Neural cell (in vitro differentiated cells): ENCODE results near the gene HCN1. TPM values are rescaled to one million over a fixed set of nuclear protein-coding genes. Genes with fewer than 3 reads are reported as not detected.

Source experiments
- H2AFZ ChIP-seq: fragments of 200-600, 300-800 bp; sonication (generic), shearing (Covaris generic); 2 replicates; pipeline ENCODE4 v1.6.0; 2014; ENCODE audit warnings: low read depth, mild to moderate bottlenecking, antibody characterized with exemption, low read length, moderate library complexity
- H3F3A ChIP-seq: fragments of 200-600 bp; shearing (Covaris generic); 2 replicates; pipeline ENCODE4 v1.6.1; 2016; ENCODE audit warnings: mild to moderate bottlenecking, moderate library complexity, mixed read lengths, antibody characterized with exemption, low read length; ENCODE audit not compliant: insufficient read depth, poor library complexity, severe bottlenecking
- H3K27ac ChIP-seq: fragments of 200-600, 300-800 bp; sonication (generic), shearing (Covaris generic); 2 replicates; pipeline ENCODE4 v1.5.1; 2014; ENCODE audit warnings: mild to moderate bottlenecking, low read length, moderate library complexity
- H3K27me3 ChIP-seq: fragments of 300-800, 200-600 bp; sonication (generic), shearing (Covaris generic); 2 replicates; pipeline ENCODE4 v1.6.0; 2014; ENCODE audit warnings: mild to moderate bottlenecking, low read depth, low read length, moderate library complexity; ENCODE audit not compliant: insufficient read depth
- H3K36me3 ChIP-seq: fragments of 300-800, 200-600 bp; sonication (generic), shearing (Covaris generic); 2 replicates; pipeline ENCODE4 v1.5.1; 2014; ENCODE audit warnings: mild to moderate bottlenecking, antibody characterized with exemption, low read length, moderate library complexity; ENCODE audit not compliant: insufficient read depth
- H3K4me2 ChIP-seq: fragments of 300-800, 200-600 bp; sonication (generic), shearing (Covaris generic); 2 replicates; pipeline ENCODE4 v1.6.0; 2014; ENCODE audit warnings: mild to moderate bottlenecking, low read length
- H3K4me3 ChIP-seq: fragments of 300-800, 200-600 bp; sonication (generic), shearing (Covaris generic); 2 replicates; pipeline ENCODE4 v1.5.1; 2014; ENCODE audit warnings: mild to moderate bottlenecking, low read length, moderate library complexity
- H3K79me2 ChIP-seq: fragments of 200-600 bp; shearing (Covaris generic); replicated peaks from 2 replicates; pipeline ENCODE4 v1.6.0; 2014; ENCODE audit warnings: mild to moderate bottlenecking, low read length, moderate library complexity; ENCODE audit not compliant: insufficient read depth
- H3K9ac ChIP-seq: fragments of 300-800, 200-600 bp; sonication (generic), shearing (Covaris generic); 2 replicates; pipeline ENCODE4 v1.6.1; 2016; ENCODE audit warnings: mild to moderate bottlenecking, low read length, mixed read lengths
- H3K9me2 ChIP-seq: fragments of 200-600 bp; shearing (Covaris generic); 2 replicates; pipeline ENCODE4 v1.6.1; 2016; ENCODE audit warnings: mild to moderate bottlenecking, low read length, mixed read lengths; ENCODE audit not compliant: insufficient read depth
- H3K9me3 ChIP-seq: fragments of 200-600, 300-800 bp; sonication (generic), shearing (Covaris generic); 2 replicates; pipeline ENCODE4 v1.6.1; 2016; ENCODE audit warnings: mild to moderate bottlenecking, mixed run types, low read length, moderate library complexity, mixed read lengths
- H4K20me1 ChIP-seq: fragments of 200-600 bp; shearing (Covaris generic); 2 replicates; pipeline ENCODE4 v1.6.1; 2016; ENCODE audit warnings: mild to moderate bottlenecking, mixed run types; ENCODE audit not compliant: insufficient read depth
- CTCF ChIP-seq: fragments of 450-650 bp; IDR thresholded peaks from 2 replicates; pipeline ENCODE4 v1.5.1; 2014; ENCODE audit warnings: antibody characterized with exemption, mild to moderate bottlenecking, moderate library complexity; ENCODE audit not compliant: poor library complexity, severe bottlenecking
- EP300 ChIP-seq: fragments of 450-650 bp; conservative IDR thresholded peaks from 2 replicates; pipeline ENCODE4 v1.6.1; 2014; ENCODE audit warnings: antibody characterized with exemption, mild to moderate bottlenecking, moderate library complexity; ENCODE audit not compliant: poor library complexity, severe bottlenecking
- EZH2 ChIP-seq: fragments of 200-600, 300-800 bp; shearing (Covaris generic), sonication (generic); IDR thresholded peaks from 2 replicates; pipeline ENCODE4 v1.6.1; 2014; ENCODE audit warnings: antibody characterized with exemption, low read length, borderline replicate concordance, mild to moderate bottlenecking; ENCODE audit not compliant: insufficient read depth, poor library complexity, severe bottlenecking
- MXI1 ChIP-seq: fragments of 450-650 bp; conservative IDR thresholded peaks from 2 replicates; pipeline ENCODE4 v1.6.1; 2014; ENCODE audit warnings: antibody characterized with exemption, mild to moderate bottlenecking; ENCODE audit not compliant: poor library complexity, severe bottlenecking
- POLR2AphosphoS5 ChIP-seq: IDR thresholded peaks from 2 replicates; pipeline ENCODE4 v1.6.1; 2012
- RAD21 ChIP-seq: fragments of 450-650 bp; conservative IDR thresholded peaks from 2 replicates; pipeline ENCODE4 v1.6.1; 2014; ENCODE audit warnings: antibody characterized with exemption, mild to moderate bottlenecking, moderate library complexity
- SMC3 ChIP-seq: fragments of 450-650 bp; conservative IDR thresholded peaks from 2 replicates; pipeline ENCODE4 v1.6.1; 2014; ENCODE audit warnings: antibody characterized with exemption, mild to moderate bottlenecking, moderate library complexity; ENCODE audit not compliant: poor library complexity
- TAF1 ChIP-seq: IDR thresholded peaks from 2 replicates; pipeline ENCODE4 v1.6.1; 2012; ENCODE audit warnings: low read depth
- polyA plus RNA-seq: library from polyadenylated mRNA; depleted of rRNA; stranded (reverse); fragments of >200 nt; gene quantifications from 2 replicates; pipeline ENCODE4 v1.2.3, GENCODE V29; 2014
- TF ChIP-seq, protein P1 (sequence below): IDR thresholded peaks from 2 replicates; pipeline ENCODE4 v1.6.1; 2012; ENCODE audit warnings: borderline replicate concordance

The HCN1 gene
- polyA plus RNA-seq, 1 donor from 2014 or later = 1.4 TPM

DNA sequence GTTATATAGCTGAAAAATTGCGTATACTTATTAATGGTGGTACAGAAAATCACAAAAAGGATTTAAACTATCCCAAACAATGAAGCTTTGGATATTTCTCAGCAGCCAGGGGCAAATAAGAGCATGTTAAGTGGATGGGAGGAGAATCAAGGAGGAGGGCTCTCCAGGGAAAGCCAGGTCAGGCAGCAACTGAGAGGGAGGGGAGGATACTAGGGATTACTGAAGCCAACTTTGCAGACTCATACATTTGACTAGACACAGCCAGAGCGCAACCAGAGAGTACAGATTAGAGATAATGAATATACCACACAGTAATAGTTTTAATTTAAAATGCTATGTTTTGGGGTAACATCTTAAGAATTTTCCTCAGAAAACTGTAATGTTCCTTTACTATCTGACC is 360.2 kb downstream of the HCN1 start:
- no peak overlapping the region for H3K4me2 ChIP-seq

GRCh38 chr5:45335346-45335745 is 360.8 kb downstream of the HCN1 start:
- no peaks in the 10 kb centered on the region for H3K27me3 ChIP-seq
- TF ChIP-seq EZH2 (no peak), MXI1 (no peak), EP300 (no peak), POLR2AphosphoS5 (no peak), RAD21 (no peak), CTCF (no peak), SMC3 (no peak), TAF1 (no peak)
- TF ChIP-seq, protein P1, sequence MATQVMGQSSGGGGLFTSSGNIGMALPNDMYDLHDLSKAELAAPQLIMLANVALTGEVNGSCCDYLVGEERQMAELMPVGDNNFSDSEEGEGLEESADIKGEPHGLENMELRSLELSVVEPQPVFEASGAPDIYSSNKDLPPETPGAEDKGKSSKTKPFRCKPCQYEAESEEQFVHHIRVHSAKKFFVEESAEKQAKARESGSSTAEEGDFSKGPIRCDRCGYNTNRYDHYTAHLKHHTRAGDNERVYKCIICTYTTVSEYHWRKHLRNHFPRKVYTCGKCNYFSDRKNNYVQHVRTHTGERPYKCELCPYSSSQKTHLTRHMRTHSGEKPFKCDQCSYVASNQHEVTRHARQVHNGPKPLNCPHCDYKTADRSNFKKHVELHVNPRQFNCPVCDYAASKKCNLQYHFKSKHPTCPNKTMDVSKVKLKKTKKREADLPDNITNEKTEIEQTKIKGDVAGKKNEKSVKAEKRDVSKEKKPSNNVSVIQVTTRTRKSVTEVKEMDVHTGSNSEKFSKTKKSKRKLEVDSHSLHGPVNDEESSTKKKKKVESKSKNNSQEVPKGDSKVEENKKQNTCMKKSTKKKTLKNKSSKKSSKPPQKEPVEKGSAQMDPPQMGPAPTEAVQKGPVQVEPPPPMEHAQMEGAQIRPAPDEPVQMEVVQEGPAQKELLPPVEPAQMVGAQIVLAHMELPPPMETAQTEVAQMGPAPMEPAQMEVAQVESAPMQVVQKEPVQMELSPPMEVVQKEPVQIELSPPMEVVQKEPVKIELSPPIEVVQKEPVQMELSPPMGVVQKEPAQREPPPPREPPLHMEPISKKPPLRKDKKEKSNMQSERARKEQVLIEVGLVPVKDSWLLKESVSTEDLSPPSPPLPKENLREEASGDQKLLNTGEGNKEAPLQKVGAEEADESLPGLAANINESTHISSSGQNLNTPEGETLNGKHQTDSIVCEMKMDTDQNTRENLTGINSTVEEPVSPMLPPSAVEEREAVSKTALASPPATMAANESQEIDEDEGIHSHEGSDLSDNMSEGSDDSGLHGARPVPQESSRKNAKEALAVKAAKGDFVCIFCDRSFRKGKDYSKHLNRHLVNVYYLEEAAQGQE = no peak
- no peak overlapping the region for H2AFZ ChIP-seq
- no peaks in the 10 kb centered on the region for H3F3A ChIP-seq
- H3K27ac ChIP-seq = no peak overlapping the region
- H3K9ac ChIP-seq = no peak overlapping the region
- no peaks in the 10 kb centered on the region for H3K9me3 ChIP-seq
- H3K4me2 ChIP-seq = no peak overlapping the region
- no peaks in the 10 kb centered on the region for H3K79me2 ChIP-seq
- no peaks in the 10 kb centered on the region for H4K20me1 ChIP-seq
- no peaks in the 10 kb centered on the region for H3K9me2 ChIP-seq
- no peaks in the 10 kb centered on the region for H3K36me3 ChIP-seq
- H3K4me3 ChIP-seq = no peak overlapping the region

More for the DNA sequence above, 360.2 kb downstream of the HCN1 start:
- Histone ChIP-seq H3K9me2 (no peaks in the 10 kb centered on the region), H3K9ac (no peak overlapping the region), H3K36me3 (no peaks in the 10 kb centered on the region), H4K20me1 (no peaks in the 10 kb centered on the region), H2AFZ (no peak overlapping the region), H3K27me3 (no peaks in the 10 kb centered on the region), H3K27ac (no peak overlapping the region), H3K9me3 (no peaks in the 10 kb centered on the region), H3F3A (no peaks in the 10 kb centered on the region), H3K79me2 (no peaks in the 10 kb centered on the region), H3K4me3 (no peak overlapping the region)
- TF ChIP-seq MXI1 (no peak), EZH2 (no peak), CTCF (no peak), SMC3 (no peak), TAF1 (no peak), POLR2AphosphoS5 (no peak), EP300 (no peak), RAD21 (no peak)
- TF ChIP-seq, protein P1 = no peak
